ENCODE data around the gene MSI2. TPM values are rescaled to one million over a fixed set of nuclear protein-coding genes. Genes with fewer than 3 reads are reported as not detected.

The MSI2 gene
- total and polyA plus RNA-seq, 9 of the 15 experiments (the other 6 are each of a cell fraction or from before 2014, with no cell fraction given): 4.6 to 61.8 (median 42.4) TPM

DNA sequence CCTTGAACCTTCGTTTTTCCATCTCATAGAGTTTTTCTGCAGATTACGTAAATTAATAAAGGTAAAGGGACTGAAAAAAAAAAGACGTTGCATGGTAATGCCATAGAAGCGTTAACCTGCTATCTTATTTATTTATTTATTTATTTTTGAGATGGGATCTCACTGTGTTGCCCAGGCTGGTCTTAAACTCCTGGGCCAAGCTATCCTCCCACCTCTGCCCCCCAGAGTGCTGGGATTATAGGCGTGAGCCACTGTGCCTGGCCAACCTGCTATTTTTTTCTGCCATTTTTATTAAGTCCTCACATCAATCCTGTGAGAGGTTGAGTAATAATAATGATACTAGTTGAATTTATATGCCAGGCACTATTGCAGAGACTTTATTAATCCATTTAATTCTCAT is 7.9 kb downstream of the MSI2 start:
- Histone ChIP-seq H3K4me1 (replicated peaks in 1 of 2; ENCODE audit: control insufficient read depth in 2 of 2, insufficient read depth in 2 of 2, low read length in 2 of 2) (peaks cover 0 to 1% of the 10 kb centered on the region in 2 experiments; a peak in 2 of 5 replicates), H3K9me3 (replicated peaks; ENCODE audit: control insufficient read depth, insufficient read depth, low read depth, low read length) (no peaks in the 10 kb centered on the region; the same call in 1 of the 2 replicates), H3K79me2 (ENCODE audit: control insufficient read depth, insufficient read depth, low read length) (peaks cover 57% of the 10 kb centered on the region), H3K36me3 (ENCODE audit: control insufficient read depth, insufficient read depth, low read length) (peaks cover 91% of the 10 kb centered on the region), H3K27me3 (ENCODE audit: control insufficient read depth in 2 of 2, insufficient read depth in 2 of 2, low read length in 2 of 2) (no peaks in the 10 kb centered on the region), H3K9ac (ENCODE audit: insufficient read depth in 1 of 2, low read depth in 2 of 2, low read length in 2 of 2) (no peak overlapping the region), H3K27ac (ENCODE audit: extremely low read depth, low read depth, low read length) (no peak overlapping the region), H3K4me2 (ENCODE audit: insufficient read depth, low read length) (no peak overlapping the region), H3K4me3 (no peak overlapping the region), H2AFZ (ENCODE audit: low read depth, low read length) (no peak overlapping the region), H3K9me1 (ENCODE audit: control insufficient read depth, insufficient read depth, low read length) (no peaks in the 10 kb centered on the region), H4K20me1 (replicated peaks; ENCODE audit: control insufficient read depth, insufficient read depth, low read length) (no peaks in the 10 kb centered on the region; the same call in 1 of the 2 replicates)
- TF ChIP-seq ZNF124 (CRISPR knock-in tag; IDR thresholded peaks at IDR 0.05): no peak
- TF ChIP-seq ZNF121 (CRISPR knock-in tag; conservative IDR thresholded peaks at IDR 0.05): peak; percentile 60; the same call in 1 of the 2 replicates
- no peak for TF ChIP-seq ZNF785 (CRISPR knock-in tag; IDR thresholded peaks at IDR 0.05)
- TF ChIP-seq CTBP1 (IDR thresholded peaks at IDR 0.05; ENCODE audit: borderline replicate concordance): no peak
- TF ChIP-seq ZNF217 (CRISPR knock-in tag; IDR thresholded peaks at IDR 0.05): no peak
- DNase-seq (ENCODE audit: extremely low read depth in 1 of 4, low spot score in 3 of 4): no peak
- in situ Hi-C loops (cut with MboI) (no loop called here), intact Hi-C loops (cut with micrococcal nuclease) (no loop called here)
- WGBS (ENCODE audit: insufficient coverage, low coverage, missing lambda C conversion rate): 98% methylated on average over 5 of the region's 5 CpGs
- ATAC-seq: no peak
- ChIA-PET POLR2A (interaction anchor here (0.6 kb wide), 2 partner anchors 215 to 220 kb away, joined by 3 read pairs; no protein-coding TSS in a partner anchor), CTCF (ENCODE audit: low intra/inter-chr PET ratio) (no interaction called here)
- no TSS peak for BruUV-seq (replicated peaks)
- no peak for FAIRE-seq

DNA sequence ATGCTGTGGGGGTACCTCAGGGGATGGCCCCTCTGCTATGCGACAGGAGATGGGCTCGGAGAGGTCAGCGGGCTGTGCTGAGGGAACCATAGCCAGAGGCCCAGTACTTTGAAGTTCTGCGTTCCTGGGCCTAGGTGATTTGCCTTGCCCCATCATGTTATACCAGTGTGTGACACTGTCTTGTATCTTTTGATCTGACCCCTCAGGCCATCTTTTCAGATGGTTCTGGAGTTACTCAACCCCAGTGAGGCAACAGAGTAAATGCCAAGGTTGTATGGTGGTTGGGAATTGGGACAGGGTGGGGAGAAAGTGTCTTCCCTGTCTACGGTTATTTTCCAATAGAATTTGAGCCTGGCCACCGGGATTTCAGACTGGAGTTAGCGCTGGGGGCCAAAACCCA is 8.5 kb downstream of the MSI2 start:
- no peaks in the 10 kb centered on the region; the same call in 1 of the 2 replicates for H4K20me1 ChIP-seq (replicated peaks; ENCODE audit: control insufficient read depth, insufficient read depth, low read length)
- in situ Hi-C loops (cut with MboI): no loop called here
- peaks cover 91% of the 10 kb centered on the region for H3K36me3 ChIP-seq (ENCODE audit: control insufficient read depth, insufficient read depth, low read length)
- TF ChIP-seq, protein P1, sequence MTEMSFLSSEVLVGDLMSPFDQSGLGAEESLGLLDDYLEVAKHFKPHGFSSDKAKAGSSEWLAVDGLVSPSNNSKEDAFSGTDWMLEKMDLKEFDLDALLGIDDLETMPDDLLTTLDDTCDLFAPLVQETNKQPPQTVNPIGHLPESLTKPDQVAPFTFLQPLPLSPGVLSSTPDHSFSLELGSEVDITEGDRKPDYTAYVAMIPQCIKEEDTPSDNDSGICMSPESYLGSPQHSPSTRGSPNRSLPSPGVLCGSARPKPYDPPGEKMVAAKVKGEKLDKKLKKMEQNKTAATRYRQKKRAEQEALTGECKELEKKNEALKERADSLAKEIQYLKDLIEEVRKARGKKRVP (CRISPR knock-in tag; IDR thresholded peaks at IDR 0.05): no peak
- TF ChIP-seq STAG1 (CRISPR knock-in tag; IDR thresholded peaks at IDR 0.05; ENCODE audit: borderline replicate concordance) (no peak), MXI1 (IDR thresholded peaks at IDR 0.05; ENCODE audit: low read depth, low read length) (no peak), ELF2 (CRISPR knock-in tag; IDR thresholded peaks at IDR 0.05) (no peak), ZNF583 (CRISPR knock-in tag; IDR thresholded peaks at IDR 0.05) (no peak)
- TF ChIP-seq, protein P2, sequence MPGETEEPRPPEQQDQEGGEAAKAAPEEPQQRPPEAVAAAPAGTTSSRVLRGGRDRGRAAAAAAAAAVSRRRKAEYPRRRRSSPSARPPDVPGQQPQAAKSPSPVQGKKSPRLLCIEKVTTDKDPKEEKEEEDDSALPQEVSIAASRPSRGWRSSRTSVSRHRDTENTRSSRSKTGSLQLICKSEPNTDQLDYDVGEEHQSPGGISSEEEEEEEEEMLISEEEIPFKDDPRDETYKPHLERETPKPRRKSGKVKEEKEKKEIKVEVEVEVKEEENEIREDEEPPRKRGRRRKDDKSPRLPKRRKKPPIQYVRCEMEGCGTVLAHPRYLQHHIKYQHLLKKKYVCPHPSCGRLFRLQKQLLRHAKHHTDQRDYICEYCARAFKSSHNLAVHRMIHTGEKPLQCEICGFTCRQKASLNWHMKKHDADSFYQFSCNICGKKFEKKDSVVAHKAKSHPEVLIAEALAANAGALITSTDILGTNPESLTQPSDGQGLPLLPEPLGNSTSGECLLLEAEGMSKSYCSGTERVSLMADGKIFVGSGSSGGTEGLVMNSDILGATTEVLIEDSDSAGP (CRISPR knock-in tag; IDR thresholded peaks at IDR 0.05): no peak
- TF ChIP-seq, protein P3, sequence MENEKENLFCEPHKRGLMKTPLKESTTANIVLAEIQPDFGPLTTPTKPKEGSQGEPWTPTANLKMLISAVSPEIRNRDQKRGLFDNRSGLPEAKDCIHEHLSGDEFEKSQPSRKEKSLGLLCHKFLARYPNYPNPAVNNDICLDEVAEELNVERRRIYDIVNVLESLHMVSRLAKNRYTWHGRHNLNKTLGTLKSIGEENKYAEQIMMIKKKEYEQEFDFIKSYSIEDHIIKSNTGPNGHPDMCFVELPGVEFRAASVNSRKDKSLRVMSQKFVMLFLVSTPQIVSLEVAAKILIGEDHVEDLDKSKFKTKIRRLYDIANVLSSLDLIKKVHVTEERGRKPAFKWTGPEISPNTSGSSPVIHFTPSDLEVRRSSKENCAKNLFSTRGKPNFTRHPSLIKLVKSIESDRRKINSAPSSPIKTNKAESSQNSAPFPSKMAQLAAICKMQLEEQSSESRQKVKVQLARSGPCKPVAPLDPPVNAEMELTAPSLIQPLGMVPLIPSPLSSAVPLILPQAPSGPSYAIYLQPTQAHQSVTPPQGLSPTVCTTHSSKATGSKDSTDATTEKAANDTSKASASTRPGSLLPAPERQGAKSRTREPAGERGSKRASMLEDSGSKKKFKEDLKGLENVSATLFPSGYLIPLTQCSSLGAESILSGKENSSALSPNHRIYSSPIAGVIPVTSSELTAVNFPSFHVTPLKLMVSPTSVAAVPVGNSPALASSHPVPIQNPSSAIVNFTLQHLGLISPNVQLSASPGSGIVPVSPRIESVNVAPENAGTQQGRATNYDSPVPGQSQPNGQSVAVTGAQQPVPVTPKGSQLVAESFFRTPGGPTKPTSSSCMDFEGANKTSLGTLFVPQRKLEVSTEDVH (IDR thresholded peaks at IDR 0.05; ENCODE audit: low read depth, partially characterized antibody): no peak

More for the DNA sequence above, 8.5 kb downstream of the MSI2 start:
- no peaks in the 10 kb centered on the region; the same call in 1 of the 2 replicates for H3K9me3 ChIP-seq (replicated peaks; ENCODE audit: control insufficient read depth, insufficient read depth, low read depth, low read length)
- ChIA-PET POLR2A (interaction anchor here (0.6 kb wide), 1 partner anchor 220 kb away, joined by 3 read pairs; no protein-coding TSS in a partner anchor), CTCF (ENCODE audit: low intra/inter-chr PET ratio) (no interaction called here)
- no peak overlapping the region for H3K4me3 ChIP-seq
- H3K27me3 ChIP-seq (ENCODE audit: control insufficient read depth in 2 of 2, insufficient read depth in 2 of 2, low read length in 2 of 2): no peaks in the 10 kb centered on the region
- no TSS peak for BruUV-seq (replicated peaks)
- H3K27ac ChIP-seq (ENCODE audit: extremely low read depth, low read depth, low read length): no peak overlapping the region
- no peak overlapping the region for H2AFZ ChIP-seq (ENCODE audit: low read depth, low read length)
- intact Hi-C loops (cut with micrococcal nuclease): no loop called here
- H3K4me2 ChIP-seq (ENCODE audit: insufficient read depth, low read length): no peak overlapping the region
- DNase-seq (ENCODE audit: extremely low read depth in 1 of 4, low spot score in 3 of 4): no peak
- no peak for ATAC-seq
- H3K4me1 ChIP-seq (replicated peaks in 1 of 2; ENCODE audit: control insufficient read depth in 2 of 2, insufficient read depth in 2 of 2, low read length in 2 of 2): no peaks in the 10 kb centered on the region
- no peaks in the 10 kb centered on the region for H3K9me1 ChIP-seq (ENCODE audit: control insufficient read depth, insufficient read depth, low read length)
- no peak for FAIRE-seq
- WGBS (ENCODE audit: insufficient coverage, low coverage, missing lambda C conversion rate): 99% methylated on average over 7 of the region's 7 CpGs
- no peak overlapping the region for H3K9ac ChIP-seq (ENCODE audit: insufficient read depth in 1 of 2, low read depth in 2 of 2, low read length in 2 of 2)
- peaks cover 56% of the 10 kb centered on the region for H3K79me2 ChIP-seq (ENCODE audit: control insufficient read depth, insufficient read depth, low read length)

All from K562 (cell line).